Activated naive CD4-positive, alpha-beta T cell treated with Interleukin-2 at 50 U/mL for 16 hours (primary cell): ENCODE data around the gene ACKR2.
A peak's percentile ranks its signal among the peaks of the same experiment; 100 is the strongest.

ENCODE experiments used
- DNase-seq: peaks from one replicate; pipeline ENCODE4 v3.0.0-alpha.2; 2020

ACKR2 gene

GRCh38 chr3:42830437-42831320 is 21.4 kb downstream of the ACKR2 start:
- DNase-seq, result no peak

- peak; percentile 69 for DNase-seq
Measured at GRCh38 chr3:42831321-42831713, 22.1 kb downstream of the ACKR2 start.

GRCh38 chr3:42836150-42837123 is 27.2 kb downstream of the ACKR2 start:
- no peak for DNase-seq

GRCh38 chr3:42838571-42838970 is 29.3 kb downstream of the ACKR2 start:
- no peak for DNase-seq

DNA sequence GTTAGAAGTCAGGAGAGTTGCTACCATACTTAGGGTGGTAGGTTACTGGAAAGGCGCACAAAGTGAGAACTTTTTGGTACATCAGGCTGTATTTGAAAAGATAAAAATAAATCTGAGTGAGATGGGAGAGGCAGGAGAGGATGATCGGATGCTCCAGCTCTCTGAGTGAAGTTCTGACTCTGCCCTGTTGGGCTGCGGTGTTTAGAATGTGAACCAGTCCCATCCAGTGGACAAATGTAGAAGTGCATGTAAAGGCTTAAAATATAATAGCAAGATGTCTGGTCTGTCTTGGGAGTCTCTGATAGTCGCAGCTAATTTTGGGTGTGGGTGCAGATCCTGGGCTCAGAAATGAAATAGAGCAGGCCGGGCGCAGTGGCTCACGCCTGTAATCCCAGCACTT is 30.4 kb downstream of the ACKR2 start:
- DNase-seq, result peak; percentile 7

- DNase-seq, result no peak
Measured at GRCh38 chr3:42841332-42841731, 32.1 kb downstream of the ACKR2 start.

GRCh38 chr3:42843713-42844411 is 34.6 kb downstream of the ACKR2 start:
- no peak for DNase-seq

GRCh38 chr3:42844412-42844713 is 35.1 kb downstream of the ACKR2 start:
- no peak for DNase-seq

DNA sequence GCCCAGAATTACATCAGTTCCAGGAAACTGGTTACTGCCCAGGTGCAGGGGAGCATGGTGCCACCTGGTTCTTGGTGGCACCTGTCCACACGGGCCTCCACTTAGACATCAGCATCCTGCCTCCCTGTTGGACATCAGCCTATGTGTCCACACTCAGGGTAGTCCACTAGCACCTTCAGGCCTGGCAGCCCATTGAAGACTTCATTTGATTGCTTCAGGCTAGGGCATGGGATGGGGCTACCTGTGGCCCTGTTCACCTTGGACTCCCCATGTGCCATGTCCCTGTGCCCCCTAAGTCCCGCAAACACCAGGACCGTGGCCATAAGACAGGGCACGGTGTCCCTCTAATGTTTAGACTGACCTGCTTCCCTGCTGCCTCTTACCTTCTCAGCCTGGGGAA is 35.6 kb downstream of the ACKR2 start:
- DNase-seq, result no peak

DNA sequence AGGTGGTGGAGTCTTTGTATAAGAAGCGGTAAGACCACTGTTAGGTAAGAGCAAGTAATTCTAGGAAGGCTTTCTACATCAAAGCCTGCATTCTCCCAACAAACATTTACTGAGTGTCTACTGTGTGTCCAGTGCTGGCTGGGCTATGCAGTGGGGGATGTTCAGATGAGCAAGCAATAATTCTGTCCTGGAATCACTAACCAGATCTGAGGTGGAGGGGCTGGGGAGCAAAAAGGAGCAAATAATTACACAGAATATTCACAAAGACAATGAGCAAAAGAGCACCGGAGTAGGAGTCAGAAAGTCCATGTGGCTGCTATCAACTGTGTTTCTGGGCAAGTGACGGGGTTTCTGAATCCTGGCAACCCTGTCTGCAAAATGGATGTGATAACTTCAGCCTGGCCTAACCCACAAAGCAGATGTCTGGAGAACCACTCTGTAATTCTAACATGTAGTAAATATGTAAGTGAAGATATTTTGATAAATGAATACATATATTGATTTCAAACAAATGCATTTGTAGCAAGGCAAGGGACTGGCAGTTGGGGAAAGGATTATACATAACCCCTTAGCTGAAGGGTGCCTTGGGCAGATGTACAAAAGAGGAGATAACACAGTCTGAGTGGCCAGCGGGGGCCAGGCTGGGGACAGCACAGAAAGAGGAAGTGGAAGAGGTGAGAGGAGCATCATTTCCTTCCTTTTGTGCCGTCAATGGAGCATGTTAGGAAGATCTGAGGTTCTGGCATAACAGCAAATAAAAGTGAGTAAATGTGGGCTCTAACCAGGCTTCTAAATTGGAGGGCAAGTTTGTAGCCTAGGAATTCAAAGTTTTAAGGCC is 37.7 kb downstream of the ACKR2 start:
- DNase-seq, result no peak

DNA sequence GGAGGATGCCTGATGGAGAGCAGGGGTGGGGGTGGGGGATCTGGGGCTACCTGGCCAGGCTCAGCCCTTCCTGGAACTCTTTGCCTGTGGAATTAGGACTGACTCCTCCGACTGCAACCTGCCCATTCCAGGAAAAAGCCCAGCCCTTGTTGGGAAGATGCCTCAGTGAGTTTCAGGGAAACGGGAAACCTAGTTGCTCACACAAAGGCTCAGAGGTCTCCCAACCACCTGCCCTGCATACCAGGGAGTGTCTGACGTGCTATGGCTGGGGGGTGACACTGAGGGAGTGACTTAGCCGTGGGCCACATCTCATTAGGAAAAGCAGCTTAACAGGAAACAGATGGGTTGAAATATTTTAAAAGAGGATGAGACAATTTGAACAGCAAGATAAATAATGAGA is 38.5 kb downstream of the ACKR2 start:
- DNase-seq, result no peak

GRCh38 chr3:42849017-42849416 is 39.8 kb downstream of the ACKR2 start:
- DNase-seq, result no peak

DNA sequence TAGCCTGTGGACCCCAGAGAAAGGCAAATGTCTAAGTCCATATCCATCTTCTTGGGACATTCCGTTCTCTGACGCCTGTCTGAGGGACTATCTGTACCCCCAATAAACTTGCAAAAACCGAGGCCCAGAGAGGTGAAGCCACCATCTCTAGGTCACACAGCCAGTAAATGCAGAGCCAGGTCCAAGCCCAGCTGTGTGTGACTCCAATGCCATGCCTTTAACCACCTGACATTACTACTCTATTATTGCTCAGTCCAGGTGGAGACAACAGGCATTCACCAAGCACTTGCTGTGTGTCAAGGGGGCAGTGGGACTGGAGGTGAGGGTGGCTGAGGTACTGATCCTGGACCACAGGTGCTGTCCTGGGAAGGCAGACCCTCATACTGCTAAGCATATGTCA is 41.0 kb downstream of the ACKR2 start:
- DNase-seq, result no peak

DNA sequence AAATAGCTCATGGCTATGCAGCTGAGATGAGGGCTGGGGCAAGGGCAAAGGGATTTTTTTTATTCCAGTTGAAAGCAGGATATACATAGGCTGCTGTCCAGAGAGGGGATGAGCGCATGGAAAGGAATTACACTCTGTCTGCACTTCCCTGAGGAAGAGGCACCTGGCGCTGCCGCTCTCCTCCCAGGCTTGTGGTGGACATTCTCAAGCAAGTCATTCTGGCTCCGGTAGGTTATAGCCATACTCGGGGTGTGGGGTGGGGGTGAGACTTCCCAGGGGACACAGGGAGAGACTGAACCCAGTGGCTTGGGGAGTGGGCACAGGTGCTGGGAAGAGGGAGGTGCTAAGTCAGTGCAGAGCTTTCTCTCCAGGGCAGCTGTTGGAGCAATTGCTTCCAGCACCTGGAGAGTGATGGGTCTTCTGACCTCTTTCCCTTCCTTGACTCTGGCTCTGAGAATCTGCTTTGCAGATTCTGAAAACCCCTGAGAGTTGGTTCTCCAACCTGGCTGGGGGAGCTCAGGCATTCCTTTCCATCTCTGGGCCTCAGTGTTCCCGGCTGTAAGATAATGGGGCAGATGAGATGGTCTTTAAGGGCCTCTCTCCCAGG is 42.1 kb downstream of the ACKR2 start:
- DNase-seq, result no peak

GRCh38 chr3:42852441-42852840 is 43.2 kb downstream of the ACKR2 start:
- DNase-seq, result no peak

GRCh38 chr3:42853056-42853455 is 43.8 kb downstream of the ACKR2 start:
- DNase-seq, result no peak

- no peak for DNase-seq
Measured at GRCh38 chr3:42853739-42854302, 44.6 kb downstream of the ACKR2 start.

GRCh38 chr3:42855219-42855546 is 45.9 kb downstream of the ACKR2 start:
- DNase-seq, result no peak

DNA sequence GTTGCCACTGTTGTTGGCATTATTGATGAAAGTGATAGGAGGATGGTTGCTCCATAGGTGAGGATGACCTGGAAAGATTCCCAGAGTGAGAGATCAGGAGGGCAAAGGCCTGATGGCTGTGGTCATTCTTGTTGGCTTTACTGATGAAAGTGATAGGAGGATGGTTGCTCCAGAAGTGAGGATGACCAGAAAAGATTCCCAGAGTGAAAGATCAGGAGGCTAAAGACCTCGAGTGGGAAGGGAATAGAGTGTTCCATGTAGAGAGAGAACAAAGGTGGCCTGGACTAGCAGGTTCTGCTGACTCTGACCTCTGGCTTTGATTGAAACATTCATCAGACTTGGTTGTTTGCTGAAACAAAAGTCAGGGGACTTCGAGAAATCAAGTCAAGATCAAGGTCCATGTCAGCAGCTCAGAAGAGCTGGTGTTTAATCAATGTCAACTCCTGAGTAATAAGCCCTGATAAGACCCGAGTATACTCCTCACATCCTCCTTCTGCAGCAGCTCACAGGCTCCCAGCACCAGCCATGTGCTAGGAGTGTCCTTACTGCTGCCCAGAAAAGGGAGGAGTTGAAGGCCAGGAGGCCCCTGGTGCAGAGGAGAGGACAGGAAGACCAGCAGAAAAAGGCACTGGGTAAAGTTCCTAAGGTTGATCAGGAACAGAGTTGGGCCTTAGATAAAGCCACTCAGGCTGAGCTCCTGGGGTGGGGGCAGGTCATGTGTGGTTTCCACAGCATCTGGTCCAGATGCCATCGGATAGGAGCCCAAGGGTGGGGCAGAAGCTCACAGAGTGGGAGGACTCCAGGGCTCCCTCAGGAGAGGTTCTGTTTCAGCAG is 46.5 kb downstream of the ACKR2 start:
- no peak for DNase-seq

GRCh38 chr3:42856544-42856943 is 47.3 kb downstream of the ACKR2 start:
- DNase-seq, result no peak
